KG1 (cell line): ENCODE results near the gene KCNH8.

Source experiments
- DNase-seq: peaks from one replicate; lab custom pipeline; 2025; lab: John Stamatoyannopoulos, UW

The KCNH8 gene

GRCh38 chr3:19250959-19251610 lies 102.8 kb downstream of the KCNH8 start:
- DNase-seq = no peak

GRCh38 chr3:19254189-19254588 lies 105.9 kb downstream of the KCNH8 start:
- DNase-seq = peak; percentile 29

- DNase-seq = no peak
Observed at GRCh38 chr3:19254784-19255338, 106.6 kb downstream of the KCNH8 start.

DNA sequence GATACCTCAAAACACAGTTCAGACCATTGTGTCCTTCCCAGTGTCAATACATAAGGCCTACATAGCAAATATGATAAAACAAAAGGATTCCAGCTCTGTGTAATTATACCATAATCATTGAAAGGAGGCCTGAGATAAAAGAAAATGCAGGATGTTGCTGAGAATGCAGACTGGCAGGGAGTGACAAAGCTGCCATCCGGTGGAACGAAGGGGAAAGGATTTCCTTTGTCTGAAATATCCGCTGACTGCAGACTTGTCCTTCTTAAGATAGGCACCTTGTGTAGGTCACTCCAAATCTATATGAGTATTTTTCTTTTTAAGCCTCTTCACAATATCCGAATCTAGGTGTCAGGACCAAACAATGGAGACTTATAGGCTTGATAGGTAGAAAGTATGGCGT lies 108.0 kb downstream of the KCNH8 start:
- DNase-seq = no peak

GRCh38 chr3:19263606-19264005 lies 115.3 kb downstream of the KCNH8 start:
- DNase-seq = no peak

DNA sequence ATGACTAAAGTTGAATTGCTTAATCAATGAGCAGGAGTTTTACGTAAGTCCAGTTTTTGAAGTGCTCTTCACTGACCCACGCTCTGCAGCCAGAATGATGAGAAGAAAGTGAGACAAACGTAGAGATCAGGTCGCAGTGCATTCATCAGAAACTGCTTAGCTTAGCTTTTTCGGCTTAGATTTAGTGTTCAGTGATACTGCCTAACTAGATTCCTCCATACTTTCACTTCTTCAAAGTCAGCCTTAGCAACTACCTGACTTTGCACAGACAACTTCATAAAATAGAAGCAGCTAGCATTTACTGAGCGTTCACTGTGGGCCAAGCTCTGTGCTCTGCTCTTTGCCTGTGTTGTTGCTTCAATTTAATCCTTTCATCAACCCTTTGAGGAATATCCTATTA lies 116.1 kb downstream of the KCNH8 start:
- DNase-seq = no peak

GRCh38 chr3:19267040-19267439 lies 118.7 kb downstream of the KCNH8 start:
- DNase-seq = no peak

DNA sequence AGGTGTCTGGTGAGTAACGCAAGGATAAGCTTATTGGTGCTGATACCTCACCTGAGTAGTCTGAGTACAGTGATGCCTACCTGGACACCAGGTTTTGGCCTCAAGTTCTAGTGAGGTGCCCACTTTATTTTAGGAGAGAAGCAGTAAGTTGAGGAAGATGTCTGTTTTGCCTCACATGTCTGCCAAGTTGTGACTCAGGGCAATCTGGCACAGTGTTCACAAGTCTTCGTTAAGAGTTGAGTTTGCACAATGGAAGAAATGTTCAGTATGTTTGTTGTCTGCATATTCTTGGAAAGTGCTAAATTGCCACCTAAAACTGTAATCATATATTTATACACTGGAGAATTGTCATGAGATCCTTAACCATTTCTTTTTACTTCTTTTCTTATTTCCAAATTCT lies 122.2 kb downstream of the KCNH8 start:
- no peak for DNase-seq

GRCh38 chr3:19272296-19272695 lies 124.0 kb downstream of the KCNH8 start:
- no peak for DNase-seq

- no peak for DNase-seq
Observed at GRCh38 chr3:19273091-19273490, 124.8 kb downstream of the KCNH8 start.

- DNase-seq = no peak
Observed at GRCh38 chr3:19274576-19274975, 126.3 kb downstream of the KCNH8 start.

DNA sequence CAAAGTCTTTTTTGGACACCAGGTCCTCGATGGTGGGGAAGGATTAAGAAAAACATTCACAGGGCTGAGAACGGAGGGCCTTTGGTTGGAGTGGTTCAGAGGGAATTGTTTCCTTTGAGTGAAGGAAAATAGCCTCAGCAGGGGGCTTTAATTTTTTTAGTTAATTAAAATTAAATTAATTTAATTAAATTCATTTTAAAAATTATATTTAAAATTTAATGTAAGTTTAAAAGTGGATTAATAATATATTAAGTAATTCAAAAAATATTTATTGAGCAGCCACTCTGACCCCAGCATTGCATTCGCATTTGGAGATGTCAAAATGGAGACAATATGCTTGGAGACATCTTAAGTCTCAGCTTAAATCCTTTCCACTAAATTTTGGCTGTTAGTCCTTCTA lies 136.7 kb downstream of the KCNH8 start:
- DNase-seq = no peak

- no peak for DNase-seq
Observed at GRCh38 chr3:19293295-19293694, 145.0 kb downstream of the KCNH8 start.

DNA sequence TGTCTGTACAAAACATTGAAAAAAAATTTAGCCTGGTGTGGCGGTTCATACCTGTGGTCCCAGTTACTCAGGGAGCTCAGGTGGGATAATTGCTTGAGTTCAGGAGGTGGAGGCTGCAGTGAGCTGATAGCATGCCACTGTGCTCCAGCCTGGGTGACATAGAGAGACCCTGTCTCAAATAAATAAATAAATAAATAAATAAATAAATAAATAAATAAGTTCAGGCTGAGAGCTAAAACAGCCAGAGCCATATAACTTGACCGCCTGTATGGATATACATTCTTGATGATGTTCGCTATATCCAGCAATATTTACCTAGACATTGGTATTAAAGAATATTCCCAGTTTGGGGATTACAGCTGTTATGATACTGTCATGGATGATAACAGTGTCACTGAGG lies 146.9 kb downstream of the KCNH8 start:
- no peak for DNase-seq

DNA sequence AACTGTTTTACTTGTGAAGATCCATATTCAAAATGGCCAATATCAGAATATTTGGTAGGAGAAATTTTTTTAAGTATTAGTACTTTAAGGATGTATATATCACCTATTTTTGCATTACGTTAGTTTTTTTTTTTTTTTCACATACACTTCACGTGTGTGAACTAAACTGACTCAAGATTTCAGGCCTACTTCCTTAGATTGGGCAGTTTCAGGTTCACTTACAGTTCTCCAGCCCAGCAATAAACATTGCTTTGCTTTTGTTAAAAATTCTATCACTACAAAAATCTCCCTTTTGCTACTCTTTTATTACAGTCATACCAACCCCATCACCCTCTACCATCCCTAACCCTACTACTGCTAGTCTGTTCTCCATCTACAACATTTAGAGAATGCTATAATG lies 183.6 kb downstream of the KCNH8 start:
- no peak for DNase-seq

DNA sequence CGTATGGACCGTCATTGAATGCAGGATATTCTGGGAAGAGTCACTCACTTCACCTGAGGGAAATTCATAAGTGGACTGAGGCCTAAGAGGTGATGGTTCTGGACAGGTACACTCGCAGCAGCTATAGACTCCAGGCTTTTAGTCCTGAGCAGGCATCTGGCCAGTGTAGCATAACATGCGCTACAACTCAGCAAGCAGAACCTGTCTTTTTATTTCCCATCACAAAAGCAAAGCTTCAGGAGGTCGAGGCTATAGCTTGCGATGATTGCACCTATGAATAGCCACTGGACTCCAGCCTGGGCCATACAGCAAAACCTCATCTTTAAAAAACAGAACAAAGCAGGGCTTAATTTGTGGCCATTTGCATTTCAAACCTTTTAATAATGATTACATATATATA lies 185.8 kb downstream of the KCNH8 start:
- no peak for DNase-seq

- no peak for DNase-seq
Observed at GRCh38 chr3:19338769-19339168, 190.5 kb downstream of the KCNH8 start.

GRCh38 chr3:19342389-19342788 lies 194.1 kb downstream of the KCNH8 start:
- DNase-seq = no peak

GRCh38 chr3:19346759-19347158 lies 198.4 kb downstream of the KCNH8 start:
- DNase-seq = no peak

GRCh38 chr3:19347671-19348070 lies 199.4 kb downstream of the KCNH8 start:
- no peak for DNase-seq

GRCh38 chr3:19348500-19348899 lies 200.2 kb downstream of the KCNH8 start:
- DNase-seq = no peak

DNA sequence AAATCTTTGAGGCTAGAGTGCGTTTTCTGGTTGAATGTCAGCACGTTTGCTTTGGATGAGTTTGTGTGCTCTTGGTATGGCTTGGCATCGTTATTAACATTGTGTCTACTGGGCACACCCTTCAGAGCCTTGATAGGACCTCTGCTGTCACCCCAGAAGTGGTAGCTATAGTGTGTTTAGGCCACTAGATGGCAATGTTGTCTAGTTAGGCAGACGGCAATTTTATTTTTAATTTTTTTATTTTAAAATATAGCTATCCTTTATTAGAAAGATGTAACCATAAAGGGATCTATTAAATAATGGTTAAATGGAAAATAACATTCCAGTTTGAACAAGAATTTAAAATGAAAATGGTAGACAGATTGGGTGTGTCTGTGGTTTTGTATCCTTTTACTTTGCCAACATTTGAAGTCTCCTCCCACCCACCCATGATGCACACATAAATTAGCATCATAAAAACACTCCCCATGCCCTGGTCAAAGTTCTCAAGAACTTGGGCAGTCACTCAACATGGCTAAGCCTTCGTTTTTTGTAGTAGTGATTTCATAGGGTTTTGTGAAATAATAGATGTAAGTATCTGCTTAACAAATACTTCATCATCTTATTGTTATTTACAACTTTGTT lies 200.7 kb downstream of the KCNH8 start:
- DNase-seq = no peak

GRCh38 chr3:19357947-19358346 lies 209.6 kb downstream of the KCNH8 start:
- DNase-seq = no peak

DNA sequence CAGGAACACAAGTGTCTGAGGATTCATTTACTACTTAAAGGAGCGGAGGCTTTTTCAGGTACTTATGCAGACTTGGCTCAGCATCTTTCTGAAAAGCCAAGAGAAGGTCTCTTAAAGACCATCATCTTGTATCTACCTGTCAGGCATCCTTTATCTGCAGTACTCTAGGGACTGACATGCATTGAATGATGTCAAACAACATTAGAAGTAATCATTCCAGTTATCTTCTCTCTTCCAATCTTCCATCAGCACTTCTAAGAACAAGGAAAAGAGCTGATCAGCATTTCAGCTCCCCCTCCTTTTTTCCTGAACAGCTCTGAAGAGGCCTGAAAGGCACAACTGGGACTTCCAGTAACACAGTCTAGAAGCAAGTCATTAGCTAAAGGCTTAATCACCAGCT lies 214.8 kb downstream of the KCNH8 start:
- no peak for DNase-seq
